Raji (cell line): ENCODE results near the gene WDR48.
A peak's percentile ranks its signal among the peaks of the same experiment; 100 is the strongest.

ENCODE experiments used
- POLR2A ChIP-seq: IDR thresholded peaks from 2 replicates; pipeline ENCODE4 v1.6.1; 2011; ENCODE audit warnings: low read depth, low read length, control low read depth; ENCODE audit not compliant: insufficient read depth

WDR48 gene

DNA sequence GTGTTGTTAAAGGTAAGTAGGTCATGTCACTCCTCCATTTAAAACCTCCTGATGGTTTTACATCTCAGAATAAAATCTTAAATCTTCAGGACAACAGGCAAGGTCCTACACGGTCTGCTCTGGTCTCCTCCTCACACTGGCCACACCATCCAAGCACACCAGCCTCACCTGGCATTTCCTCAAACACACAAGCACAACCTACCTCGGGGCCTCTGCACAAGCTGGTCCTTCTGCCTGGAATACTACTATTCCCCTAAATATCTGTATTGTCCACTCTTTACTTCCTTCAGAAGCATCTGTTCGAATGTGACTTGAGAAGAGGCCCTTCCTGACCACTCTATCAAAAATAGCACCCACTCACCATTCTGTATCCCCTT is 53.9 kb downstream of the WDR48 start:
- TF ChIP-seq POLR2A = no peak

DNA sequence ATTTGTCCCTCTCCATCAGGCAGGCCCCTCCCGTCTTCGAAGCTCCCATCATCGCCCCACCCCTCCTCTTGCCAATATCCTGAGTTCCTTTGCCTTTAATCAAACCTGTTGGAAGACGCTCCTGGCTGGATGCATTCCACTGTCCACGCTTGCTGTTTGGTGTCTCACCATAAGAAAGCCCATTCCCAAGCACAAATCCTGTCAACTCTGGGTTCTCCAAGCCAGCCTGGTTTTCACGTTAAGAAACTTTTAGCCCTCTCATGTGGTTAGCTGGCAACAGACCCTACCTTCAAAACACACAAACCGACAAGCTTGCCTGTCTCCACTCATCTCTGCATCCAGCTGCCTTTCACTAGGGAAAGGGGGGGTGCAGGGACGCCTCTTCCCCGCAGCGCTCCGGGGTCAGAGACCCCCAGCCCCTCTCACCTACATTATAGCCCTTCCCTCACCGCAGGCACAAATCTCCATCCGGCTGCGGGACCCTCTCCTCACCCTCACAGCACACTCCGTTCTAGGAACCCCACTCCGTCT is 54.5 kb downstream of the WDR48 start:
- TF ChIP-seq POLR2A = no peak

DNA sequence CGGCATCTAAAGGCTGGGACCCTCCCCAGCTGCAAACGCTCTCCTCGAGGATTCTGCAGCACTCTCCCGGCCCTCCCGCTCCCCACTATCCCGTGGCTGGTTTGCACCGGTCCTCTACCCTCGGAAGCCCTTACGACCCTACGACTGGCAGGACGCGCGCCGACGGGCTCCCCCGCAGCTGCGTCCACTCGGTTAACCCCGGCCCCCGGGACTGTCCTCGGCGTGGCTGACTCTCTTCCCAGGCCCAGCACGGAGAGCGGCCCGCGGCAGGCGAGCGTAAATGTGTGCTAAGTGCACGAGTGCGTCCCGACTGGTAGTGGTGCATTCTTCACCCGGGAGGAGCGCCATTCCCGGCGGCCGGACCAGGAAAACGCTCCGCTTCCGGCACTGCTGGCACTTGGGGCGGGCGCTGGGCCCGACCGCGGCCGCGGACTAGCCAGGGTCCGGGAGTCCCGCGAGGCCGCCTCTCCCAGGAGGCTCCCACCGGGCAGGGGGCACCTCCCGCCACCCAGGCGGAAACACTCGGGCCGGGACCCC is 55.1 kb downstream of the WDR48 start:
- TF ChIP-seq POLR2A = no peak

DNA sequence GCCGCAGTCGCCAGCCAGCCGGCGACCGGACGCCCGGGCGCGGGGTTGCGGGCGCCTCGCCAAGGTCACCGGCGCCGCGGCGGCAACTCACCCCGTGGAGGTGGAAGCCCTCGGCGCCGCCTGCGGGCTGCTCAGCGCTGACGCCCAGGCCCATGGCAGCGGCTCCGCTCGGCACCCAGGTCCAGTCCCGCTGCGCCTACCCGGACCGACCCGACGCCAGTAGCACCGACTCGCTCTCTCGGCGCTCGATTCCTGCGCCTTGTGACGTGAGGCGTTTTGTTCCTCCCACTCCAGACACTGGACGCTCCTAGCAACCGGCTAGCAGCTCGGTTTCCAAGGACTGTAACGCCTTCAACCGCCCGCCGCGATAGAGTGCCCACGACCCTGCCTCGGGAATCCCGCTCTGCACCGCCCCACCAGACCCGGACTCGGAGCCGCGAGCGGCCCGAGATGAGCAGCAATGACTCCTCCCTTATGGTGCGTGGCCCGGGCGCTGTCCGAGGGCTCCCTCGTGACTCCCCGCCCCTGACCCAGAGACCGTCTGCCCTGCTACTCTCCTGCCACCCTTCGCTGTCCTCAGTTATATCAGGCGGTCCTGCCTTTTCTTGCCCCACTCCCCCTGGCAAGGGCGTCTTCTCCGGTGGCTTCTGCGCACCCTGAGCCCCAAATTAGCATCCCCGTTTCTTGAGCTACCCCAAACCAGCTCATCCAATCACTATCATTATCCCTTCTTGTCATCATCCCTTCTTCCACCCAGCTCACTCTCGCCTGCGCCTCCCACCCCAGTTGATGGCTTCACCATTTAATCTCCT is 55.8 kb downstream of the WDR48 start, which contains the start of the genes GORASP1 and TTC21A:
GORASP1 (minus strand) TSS at position 240 of the 812 bp plus-strand sequence; CDS start at position 154, 86 bp downstream.
TTC21A (plus strand) TSS at position 293 of the 812 bp plus-strand sequence; CDS start at position 451, 158 bp downstream.
- TF ChIP-seq POLR2A = peak; percentile 74

DNA sequence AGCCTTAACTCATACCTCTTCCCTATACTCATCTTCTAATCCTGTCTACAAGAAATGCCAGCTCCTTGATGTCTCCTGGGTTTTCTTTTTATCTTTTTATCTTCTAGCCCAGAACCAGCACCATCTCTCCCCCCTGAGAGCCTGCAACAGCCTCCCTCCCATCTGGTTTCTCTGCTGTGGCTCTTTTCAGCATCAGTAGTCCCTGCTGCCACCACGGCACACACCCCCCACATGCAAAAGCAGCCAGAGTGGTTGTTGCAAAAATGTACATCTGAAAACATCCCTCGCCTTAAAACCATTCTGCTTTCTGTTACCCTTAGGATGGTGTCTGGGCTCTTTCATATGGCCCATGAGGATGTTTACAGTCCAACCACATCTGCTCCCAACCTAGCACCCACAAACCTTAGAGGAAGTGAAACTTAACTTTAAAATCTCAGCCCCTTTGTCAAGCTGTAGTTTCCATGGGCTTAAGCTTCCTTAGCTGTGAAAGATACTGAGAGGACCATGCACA is 56.4 kb downstream of the WDR48 start:
- peak; percentile 41; the same call in 1 of the 2 replicates for TF ChIP-seq POLR2A

DNA sequence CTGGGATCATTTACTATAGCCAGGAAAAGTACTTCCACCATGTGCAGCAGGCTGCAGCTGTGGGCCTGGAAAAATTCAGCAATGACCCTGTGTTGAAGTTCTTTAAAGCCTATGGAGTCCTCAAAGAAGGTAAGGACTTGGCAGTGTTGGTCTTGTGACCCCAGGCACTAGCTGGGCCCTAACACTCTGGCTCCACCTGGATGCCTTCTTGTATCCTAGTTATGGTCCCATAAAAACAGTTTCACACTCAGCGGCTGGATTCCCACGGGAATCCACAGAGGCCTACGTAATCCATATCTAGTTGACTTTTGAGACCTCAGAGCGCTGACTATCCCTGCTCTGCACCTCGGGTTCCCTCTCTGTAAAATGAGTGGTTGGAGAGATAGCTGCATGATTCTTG is 57.3 kb downstream of the WDR48 start:
- no peak for TF ChIP-seq POLR2A

DNA sequence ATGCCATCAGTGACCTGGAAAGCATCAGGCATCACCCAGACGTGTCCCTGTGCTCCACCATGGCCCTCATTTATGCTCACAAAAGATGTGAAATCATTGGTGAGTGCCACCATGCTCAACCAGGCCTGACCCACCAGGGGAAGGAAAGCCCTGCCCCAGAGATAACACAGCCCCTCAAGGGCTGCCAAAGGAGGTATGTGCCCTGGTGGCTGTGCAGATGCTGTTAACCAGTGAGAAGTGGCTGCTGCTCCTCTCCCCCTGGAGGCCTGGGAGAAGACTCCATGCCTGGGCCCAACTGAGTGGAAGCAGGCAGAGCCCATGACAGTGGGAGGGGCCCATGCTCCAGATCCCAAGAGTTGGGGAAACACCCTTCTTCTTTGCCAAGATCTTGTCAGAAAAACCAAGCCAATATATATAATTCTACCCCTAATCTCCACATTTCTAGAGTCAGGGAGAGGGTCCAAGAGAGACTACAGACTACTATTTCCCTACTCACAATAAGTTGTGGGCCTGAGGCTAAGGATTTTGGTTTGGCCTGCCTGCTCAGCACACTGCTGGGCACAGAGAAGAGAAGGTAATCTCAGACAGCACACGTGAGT is 58.3 kb downstream of the WDR48 start:
- no peak for TF ChIP-seq POLR2A

DNA sequence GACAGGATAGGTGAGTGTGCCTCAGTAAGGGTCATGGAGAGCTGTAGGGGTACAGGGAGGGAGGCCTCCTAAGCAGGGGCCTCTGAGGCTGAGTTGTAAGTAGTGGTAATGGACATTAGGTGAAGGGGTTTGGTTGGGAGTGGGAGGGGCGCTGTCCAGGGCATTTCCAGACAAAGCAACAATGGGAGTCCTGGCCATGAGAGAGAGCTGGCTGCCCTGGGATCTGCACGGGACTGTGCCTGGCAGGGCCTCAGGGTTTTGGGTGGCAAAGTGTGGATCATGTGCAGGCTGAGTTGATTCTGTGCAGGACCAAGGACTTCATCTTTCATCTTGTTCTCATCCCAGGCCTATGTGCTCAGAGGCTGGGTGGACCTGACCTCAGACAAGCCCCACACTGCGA is 60.3 kb downstream of the WDR48 start:
- TF ChIP-seq POLR2A = no peak

DNA sequence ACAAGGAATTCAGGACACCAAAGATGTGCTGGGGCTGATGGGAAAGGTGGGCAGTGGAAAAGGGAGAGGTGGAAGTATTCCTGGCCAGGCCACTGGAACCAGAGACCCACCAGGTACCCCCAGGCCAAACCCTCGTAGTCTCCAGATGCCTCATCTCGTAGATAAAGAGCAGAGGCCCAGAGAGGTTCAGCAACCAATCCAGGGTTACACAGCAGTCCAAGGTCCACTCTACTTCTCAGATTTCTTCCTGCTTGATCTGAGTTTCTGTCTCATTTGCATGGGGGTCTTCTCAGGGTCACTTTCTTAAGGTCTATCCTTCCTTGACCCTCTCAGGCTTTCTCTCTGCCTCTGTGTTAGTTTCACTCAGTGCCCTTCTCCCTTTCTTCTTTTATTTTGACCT is 60.7 kb downstream of the WDR48 start:
- no peak for TF ChIP-seq POLR2A

DNA sequence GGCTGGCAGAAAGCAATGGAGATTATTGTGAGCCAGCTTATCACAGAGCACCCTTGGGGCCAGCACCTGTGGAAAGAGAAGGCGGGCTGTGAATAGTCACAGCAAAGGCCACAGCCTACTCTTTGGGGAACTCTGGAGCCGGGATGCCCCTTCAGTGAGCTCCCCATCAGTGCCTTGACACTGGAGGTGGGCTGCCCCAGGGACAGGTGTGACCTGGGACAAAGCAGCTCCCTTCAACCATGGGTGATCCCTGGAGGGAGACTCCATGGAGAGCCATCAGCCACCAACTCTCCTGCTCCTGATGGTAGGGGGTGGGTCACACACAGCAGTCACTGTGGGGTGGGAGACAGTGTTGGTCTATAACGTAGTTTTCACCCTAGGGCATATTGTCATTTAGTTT is 61.5 kb downstream of the WDR48 start:
- TF ChIP-seq POLR2A = no peak

DNA sequence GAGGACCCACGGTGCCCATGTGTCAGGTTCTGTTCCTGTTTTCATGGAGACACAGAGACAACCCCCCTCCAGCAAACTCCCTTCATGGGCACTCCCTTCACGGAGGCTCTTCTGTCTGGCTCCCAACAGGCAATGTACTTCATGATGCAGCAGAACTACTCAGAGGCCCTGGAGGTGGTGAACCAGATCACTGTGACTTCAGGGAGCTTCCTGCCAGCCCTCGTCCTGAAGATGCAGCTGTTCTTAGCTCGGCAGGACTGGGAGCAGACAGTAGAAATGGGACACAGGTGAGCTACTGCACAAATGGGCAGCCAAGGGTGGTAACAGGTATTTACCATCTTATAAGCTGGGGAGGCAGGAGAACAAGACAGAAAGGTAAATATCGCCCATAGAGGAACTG is 62.6 kb downstream of the WDR48 start:
- no peak for TF ChIP-seq POLR2A

DNA sequence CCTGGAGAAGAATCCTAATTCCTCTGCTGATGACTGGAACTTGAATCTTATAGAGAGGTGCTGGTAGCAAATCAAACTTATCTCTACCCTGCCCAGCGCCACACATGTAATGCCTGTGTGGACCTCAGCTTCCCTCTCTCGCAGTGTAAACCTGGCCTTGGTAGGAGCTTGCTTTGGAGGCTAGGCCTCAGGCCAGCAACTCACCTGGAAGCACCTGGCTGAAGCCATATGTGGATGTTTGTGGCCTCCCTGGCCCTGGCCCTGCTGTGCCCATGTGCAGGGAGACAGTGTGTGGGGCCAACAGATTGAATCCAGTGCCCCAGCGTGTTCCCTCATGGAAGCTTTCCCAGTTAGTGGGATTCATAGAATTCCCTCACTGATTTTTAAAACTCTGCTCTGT is 64.1 kb downstream of the WDR48 start:
- TF ChIP-seq POLR2A = no peak

DNA sequence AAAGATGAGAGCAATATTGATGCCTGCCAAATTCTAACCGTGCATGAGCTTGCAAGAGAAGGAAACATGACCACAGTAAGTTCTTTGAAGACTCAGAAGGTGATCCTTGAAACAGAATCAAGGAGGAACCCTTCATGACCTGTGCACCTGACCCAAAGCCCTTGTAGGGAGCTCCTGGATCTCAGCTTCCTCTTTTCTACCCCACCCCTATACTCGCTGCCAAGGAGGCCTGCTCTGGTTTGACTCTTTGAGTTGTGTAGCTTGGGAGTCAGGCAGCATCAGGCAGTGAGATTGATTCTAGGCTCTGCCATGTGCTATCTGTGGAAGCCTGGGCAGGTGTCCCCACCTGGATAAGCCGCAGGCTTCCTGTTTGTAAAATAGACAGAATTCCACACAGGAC is 66.3 kb downstream of the WDR48 start:
- no peak for TF ChIP-seq POLR2A

DNA sequence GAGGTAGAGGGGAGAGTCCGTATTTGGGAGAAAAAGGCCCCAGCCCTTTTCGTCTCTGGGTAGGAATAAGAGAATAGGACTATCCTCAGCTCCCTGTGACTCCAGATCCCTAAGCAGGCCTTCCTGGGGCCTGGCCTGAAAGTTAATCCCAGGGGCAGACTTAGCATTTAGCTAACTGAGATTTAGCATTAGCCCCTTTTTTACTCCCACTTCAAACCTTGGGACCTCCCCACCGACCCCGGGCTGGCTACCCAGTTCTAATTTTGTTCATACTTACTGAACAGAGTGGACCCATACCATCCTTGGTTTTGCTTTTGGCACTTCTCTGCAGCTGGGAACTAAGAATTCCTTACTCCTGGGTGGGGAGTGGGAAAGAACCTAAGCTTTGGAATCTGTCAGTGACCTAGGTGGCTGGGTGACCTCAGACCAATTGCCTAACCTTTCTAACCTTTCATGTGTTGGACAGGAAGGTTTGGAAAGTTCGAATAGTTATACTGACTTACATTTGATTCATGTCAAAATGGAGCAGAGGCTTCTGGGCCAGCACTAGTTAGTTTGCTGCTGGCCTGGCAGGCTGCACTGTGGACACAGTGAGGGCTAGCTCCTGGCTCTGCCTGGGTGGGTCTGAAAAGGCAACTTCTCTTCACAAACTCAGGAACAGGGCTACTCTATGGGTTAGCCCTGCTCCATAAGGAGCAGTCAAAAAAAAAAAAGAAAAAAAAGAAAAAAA is 67.3 kb downstream of the WDR48 start:
- TF ChIP-seq POLR2A = no peak

DNA sequence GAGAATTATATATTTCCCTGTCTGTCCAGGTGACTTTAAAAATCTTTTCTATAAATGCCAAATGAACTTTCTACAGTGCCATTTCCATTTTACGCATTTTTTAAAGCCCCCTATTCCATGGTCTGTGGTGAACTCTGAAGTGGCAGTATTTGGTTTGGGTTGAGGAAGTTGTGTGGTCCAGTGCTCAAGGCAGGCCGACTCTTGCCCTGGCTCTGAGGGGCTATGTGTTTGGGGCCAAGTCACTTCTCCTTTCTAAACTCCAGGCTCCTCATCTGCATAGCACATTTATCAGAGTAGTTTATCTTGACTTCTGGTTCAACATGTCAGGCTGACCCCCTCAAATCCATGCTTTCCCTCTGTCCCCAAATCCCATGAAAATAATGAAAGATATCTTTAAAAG is 69.8 kb downstream of the WDR48 start:
- 0 out of 2 replicates have a peak, but pooled peaks have one; percentile 10 for TF ChIP-seq POLR2A
